Endothelial cell of umbilical vein (primary cell): Measurements from ENCODE around the gene SEMA7A. TPM values are rescaled to one million over a fixed set of nuclear protein-coding genes. Genes with fewer than 3 reads are reported as not detected.

Source experiments
- BruUV-seq: library from RNA; stranded (reverse); fragments of 400-500 nt; replicated peaks from 2 replicates; lab custom pipeline; 2021; lab: Mats Ljungman, UMichigan
- CTCF ChIA-PET: fragments of 300-600, 350-600 bp; sonication (Branson Sonifier 250); formaldehyde crosslinking; loops from one replicate; lab custom pipeline; 2021; ENCODE audit warnings: antibody characterized with exemption, inconsistent platforms; lab: Charles Lee
- POLR2A ChIA-PET: fragments of 300-600, 350-600 bp; sonication (Branson Sonifier 250); formaldehyde crosslinking; loops from one replicate; lab custom pipeline; 2021; ENCODE audit warnings: antibody characterized with exemption, inconsistent platforms; lab: Charles Lee
- DNase-seq: peaks from one replicate; pipeline ENCODE4 v3.0.0-alpha.2; 2011; ENCODE audit warnings: low read depth, low spot score
- FAIRE-seq: peaks from 2 replicates; lab custom pipeline; 2011; peaks lifted over from hg19 to GRCh38; lab: Jason Lieb, UNC
- H2AFZ ChIP-seq: 2 replicates; pipeline ENCODE4 v1.6.0; 2012; ENCODE audit warnings: low read depth, low read length, control low read depth, inconsistent platforms
- H3K27ac ChIP-seq: 2 replicates; pipeline ENCODE4 v1.5.1; 2011; ENCODE audit warnings: low read depth, mild to moderate bottlenecking, control low read depth, low read length, moderate library complexity; ENCODE audit not compliant: insufficient read depth
- H3K27me3 ChIP-seq, 2 experiments: 2 replicates each; pipeline versions ENCODE4 v1.6.0 to v1.6.1; 2011; ENCODE audit warnings: low read length in 2 of 2, mixed read lengths in 1 of 2; ENCODE audit not compliant: control insufficient read depth in 2 of 2, insufficient read depth in 2 of 2
- H3K36me3 ChIP-seq, 2 experiments: 2 replicates in 1 of 2; 3 replicates in 1 of 2; pipeline ENCODE4 v1.5.1; 2011; ENCODE audit warnings: low read length in 2 of 2, mild to moderate bottlenecking in 1 of 2, moderate library complexity in 1 of 2; ENCODE audit not compliant: control insufficient read depth in 2 of 2, insufficient read depth in 2 of 2; ENCODE audit errors: extremely low read depth in 1 of 2
- H3K4me1 ChIP-seq: 3 replicates; pipeline ENCODE4 v1.5.1; 2011; ENCODE audit warnings: mild to moderate bottlenecking, low read length; ENCODE audit not compliant: control insufficient read depth, insufficient read depth; ENCODE audit errors: extremely low read depth
- H3K4me2 ChIP-seq: 2 replicates; pipeline ENCODE4 v1.6.1; 2011; ENCODE audit warnings: low read length, control low read depth, mixed read lengths; ENCODE audit not compliant: insufficient read depth
- H3K4me3 ChIP-seq, 3 experiments: fragments of 200-600 bp in 1 of 3; sonication (generic), shearing (Covaris generic) in 1 of 3; replicated peaks in 1 of 3; 2 replicates each; pipeline ENCODE4 v1.5.1; 2011 to 2016; ENCODE audit warnings: control low read depth in 3 of 3, low read length in 3 of 3, mild to moderate bottlenecking in 2 of 3, inconsistent platforms in 1 of 3, low read depth in 1 of 3, moderate library complexity in 1 of 3; ENCODE audit not compliant: insufficient read depth in 1 of 3
- H3K79me2 ChIP-seq: 2 replicates; pipeline ENCODE4 v1.6.0; 2012; ENCODE audit warnings: low read length, inconsistent platforms; ENCODE audit not compliant: control insufficient read depth, insufficient read depth
- H3K9ac ChIP-seq: replicated peaks from 2 replicates; pipeline ENCODE3; 2011; ENCODE audit warnings: low read length, control low read depth; ENCODE audit not compliant: insufficient read depth; ENCODE audit errors: extremely low read depth
- H3K9me1 ChIP-seq: replicated peaks from 3 replicates; pipeline ENCODE4 v1.6.0; 2011; ENCODE audit warnings: mild to moderate bottlenecking, low read length; ENCODE audit not compliant: control insufficient read depth, insufficient read depth; ENCODE audit errors: extremely low read depth
- H3K9me3 ChIP-seq: replicated peaks from 2 replicates; pipeline ENCODE4 v1.5.1; 2012; ENCODE audit warnings: low read length, inconsistent platforms; ENCODE audit not compliant: control insufficient read depth, insufficient read depth
- H4K20me1 ChIP-seq: replicated peaks from 2 replicates; pipeline ENCODE3; 2011; ENCODE audit warnings: mild to moderate bottlenecking, low read length; ENCODE audit not compliant: control insufficient read depth, insufficient read depth; ENCODE audit errors: extremely low read depth
- EZH2 ChIP-seq: IDR thresholded peaks from 2 replicates; pipeline ENCODE4 v1.6.1; 2012; ENCODE audit warnings: borderline replicate concordance, low read depth, mild to moderate bottlenecking, moderate library complexity, low read length, inconsistent platforms; ENCODE audit not compliant: severe bottlenecking
- FOS ChIP-seq: IDR thresholded peaks from 2 replicates; pipeline ENCODE4 v1.6.1; 2011; ENCODE audit warnings: mild to moderate bottlenecking, low read length, moderate library complexity, borderline replicate concordance; ENCODE audit not compliant: insufficient read depth
- GATA2 ChIP-seq: IDR thresholded peaks from 2 replicates; pipeline ENCODE4 v1.7.0; 2011; ENCODE audit warnings: low read depth, mild to moderate bottlenecking, moderate library complexity, mixed read lengths, low read length; ENCODE audit not compliant: insufficient read length, insufficient read depth
- JUN ChIP-seq: IDR thresholded peaks from 2 replicates; pipeline ENCODE4 v1.6.1; 2011; ENCODE audit warnings: borderline replicate concordance, low read depth; ENCODE audit not compliant: insufficient read length, insufficient read depth
- MYC ChIP-seq: IDR thresholded peaks from one replicate; pipeline ENCODE4 v1.6.1; 2011; ENCODE audit warnings: mild to moderate bottlenecking, low read depth, low read length
- POLR2A ChIP-seq: IDR thresholded peaks from 2 replicates; pipeline ENCODE4 v1.6.1; 2012; ENCODE audit warnings: low read depth, mild to moderate bottlenecking, control low read depth, low read length
- POLR2AphosphoS5 ChIP-seq: IDR thresholded peaks from 2 replicates; pipeline ENCODE4 v1.6.1; 2012; ENCODE audit warnings: low read depth, mild to moderate bottlenecking, control low read depth, low read length, moderate library complexity; ENCODE audit not compliant: insufficient read depth
- dilution Hi-C: fragments of 300-500 bp; cut with MboI; formaldehyde crosslinking; loops from one replicate; pipeline ENCODE4 v1.15.0; 2019; ENCODE audit warnings: low sequenced_read_pairs; ENCODE audit not compliant: extremely low pct_ligation_motif_present
- intact Hi-C: fragments of 100-400 bp; cut with micrococcal nuclease; formaldehyde crosslinking; loops from one replicate; pipeline ENCODE4 v1.10.0; 2022
- polyA plus RNA-seq, 4 experiments: library from polyadenylated mRNA; depleted of rRNA in 3 of 4; stranded (reverse) in 3 of 4; unstranded in 1 of 4; fragments of >200 nt; gene quantifications; 2 replicates each; pipeline versions ENCODE4 v1.2.1 to v1.2.3, GENCODE V29; 2011 to 2012; ENCODE audit warnings: missing spikeins in 1 of 4
- total RNA-seq: library from RNA; stranded (reverse); gene quantifications from 2 replicates; pipeline ENCODE4 v1.2.3, GENCODE V29; 2021
- TF ChIP-seq, protein P1 (sequence below), 2 donors: IDR thresholded peaks; 1 replicate in 1 of 2; 2 replicates in 1 of 2; pipeline ENCODE4 v1.5.1; 2011; ENCODE audit warnings: low read length in 2 of 2, mild to moderate bottlenecking in 2 of 2, moderate library complexity in 2 of 2, control low read depth in 1 of 2, inconsistent platforms in 1 of 2, low read depth in 1 of 2; ENCODE audit not compliant: insufficient read depth in 1 of 2; ENCODE audit errors: extremely low read depth in 1 of 2
- TF ChIP-seq, protein P2 (sequence below): IDR thresholded peaks from 2 replicates; pipeline ENCODE4 v1.6.1; 2011; ENCODE audit not compliant: insufficient read depth, insufficient read length

The SEMA7A gene
- total and polyA plus RNA-seq, 2 donors (not counting 3 experiments of a cell fraction or from before 2014, with no cell fraction given), result 1.7 to 2.0 TPM

DNA sequence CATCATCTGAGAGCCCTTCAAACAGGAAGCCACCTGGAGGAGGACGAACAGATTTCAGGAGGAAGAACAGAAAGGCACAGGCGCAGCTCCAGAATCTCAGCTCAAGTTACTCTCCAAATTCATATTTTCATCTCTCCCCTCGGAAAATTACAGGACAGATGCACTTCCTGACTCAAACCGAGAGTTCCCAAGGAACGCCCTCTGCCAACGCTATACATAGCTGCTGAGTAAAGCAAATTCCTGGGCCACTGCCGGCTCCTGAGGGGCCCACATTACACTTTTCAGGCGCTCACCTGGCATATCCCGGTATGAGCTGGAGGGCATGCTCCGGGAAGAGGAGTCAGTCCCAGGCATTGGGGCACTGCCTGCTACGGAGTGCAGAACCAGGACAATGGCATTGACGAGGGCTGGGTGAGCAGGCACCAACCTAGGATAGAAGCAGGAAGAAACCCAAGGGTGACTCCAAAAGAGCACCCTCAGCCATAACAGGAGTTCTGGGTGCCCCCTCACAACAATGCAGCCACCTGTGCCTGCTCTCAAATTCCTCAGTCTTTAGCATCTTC, 16.0 kb upstream of the SEMA7A start:
- peaks cover 0 to 30% of the 10 kb centered on the region in 2 experiments for H3K36me3 ChIP-seq
- intact Hi-C loops (no loop called here), dilution Hi-C loops (no loop called here)
- ChIA-PET CTCF (interaction anchor here (2.1 to 4.0 kb wide), 2 partner anchors 11 to 67 kb away, joined by 7 to 26 read pairs; no protein-coding TSS in a partner anchor), POLR2A (no interaction called here)
- H3K4me3 ChIP-seq, result no peak overlapping the region
- H3K4me2 ChIP-seq, result no peak overlapping the region
- no peak overlapping the region for H2AFZ ChIP-seq
- no peaks in the 10 kb centered on the region for H3K9me3 ChIP-seq
- peaks cover 6% of the 10 kb centered on the region for H3K4me1 ChIP-seq
- TF ChIP-seq MYC (no peak), FOS (no peak), EZH2 (no peak), JUN (no peak), POLR2A (no peak), POLR2AphosphoS5 (no peak), GATA2 (no peak)
- TF ChIP-seq, protein P1, sequence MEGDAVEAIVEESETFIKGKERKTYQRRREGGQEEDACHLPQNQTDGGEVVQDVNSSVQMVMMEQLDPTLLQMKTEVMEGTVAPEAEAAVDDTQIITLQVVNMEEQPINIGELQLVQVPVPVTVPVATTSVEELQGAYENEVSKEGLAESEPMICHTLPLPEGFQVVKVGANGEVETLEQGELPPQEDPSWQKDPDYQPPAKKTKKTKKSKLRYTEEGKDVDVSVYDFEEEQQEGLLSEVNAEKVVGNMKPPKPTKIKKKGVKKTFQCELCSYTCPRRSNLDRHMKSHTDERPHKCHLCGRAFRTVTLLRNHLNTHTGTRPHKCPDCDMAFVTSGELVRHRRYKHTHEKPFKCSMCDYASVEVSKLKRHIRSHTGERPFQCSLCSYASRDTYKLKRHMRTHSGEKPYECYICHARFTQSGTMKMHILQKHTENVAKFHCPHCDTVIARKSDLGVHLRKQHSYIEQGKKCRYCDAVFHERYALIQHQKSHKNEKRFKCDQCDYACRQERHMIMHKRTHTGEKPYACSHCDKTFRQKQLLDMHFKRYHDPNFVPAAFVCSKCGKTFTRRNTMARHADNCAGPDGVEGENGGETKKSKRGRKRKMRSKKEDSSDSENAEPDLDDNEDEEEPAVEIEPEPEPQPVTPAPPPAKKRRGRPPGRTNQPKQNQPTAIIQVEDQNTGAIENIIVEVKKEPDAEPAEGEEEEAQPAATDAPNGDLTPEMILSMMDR (IDR thresholded peaks at IDR 0.05; ENCODE audit: extremely low read depth in 1 of 2, insufficient read depth in 1 of 2, low read depth in 1 of 2, low read length in 2 of 2), result no peak
- TF ChIP-seq, protein P2, sequence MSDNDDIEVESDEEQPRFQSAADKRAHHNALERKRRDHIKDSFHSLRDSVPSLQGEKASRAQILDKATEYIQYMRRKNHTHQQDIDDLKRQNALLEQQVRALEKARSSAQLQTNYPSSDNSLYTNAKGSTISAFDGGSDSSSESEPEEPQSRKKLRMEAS, result no peak
- no peaks in the 10 kb centered on the region for H3K27me3 ChIP-seq
- no peak overlapping the region for H3K27ac ChIP-seq
- no peak overlapping the region for H3K9ac ChIP-seq
- BruUV-seq, result no TSS peak
- no peaks in the 10 kb centered on the region for H3K79me2 ChIP-seq
- H4K20me1 ChIP-seq, result no peaks in the 10 kb centered on the region
- DNase-seq (no peak), FAIRE-seq (no peak)
- H3K9me1 ChIP-seq, result no peaks in the 10 kb centered on the region
